Epidermal melanocyte (primary cell): ENCODE results near the gene AASDH.

Experiments used
- DNase-seq: peaks from one replicate; pipeline ENCODE4 v3.0.0; 2011; ENCODE audit warnings: low spot score; ENCODE audit not compliant: insufficient read length

Gene AASDH

GRCh38 chr4:56316011-56316650 is 71.2 kb downstream of the AASDH start:
- no peak for DNase-seq

GRCh38 chr4:56315543-56315942 is 71.7 kb downstream of the AASDH start:
- DNase-seq, result no peak

GRCh38 chr4:56315041-56315440 is 72.2 kb downstream of the AASDH start:
- DNase-seq, result no peak

GRCh38 chr4:56314207-56314915 is 72.9 kb downstream of the AASDH start:
- DNase-seq, result no peak

GRCh38 chr4:56313132-56313531 is 74.2 kb downstream of the AASDH start:
- DNase-seq, result no peak

GRCh38 chr4:56311299-56311975 is 75.9 kb downstream of the AASDH start:
- DNase-seq, result no peak

- no peak for DNase-seq
Measured at GRCh38 chr4:56310401-56311125, 76.7 kb downstream of the AASDH start.

- DNase-seq, result no peak
Measured at GRCh38 chr4:56308384-56308783, 78.9 kb downstream of the AASDH start.

GRCh38 chr4:56307423-56307822 is 79.9 kb downstream of the AASDH start:
- DNase-seq, result no peak

GRCh38 chr4:56305390-56305789 is 81.9 kb downstream of the AASDH start:
- DNase-seq, result no peak

- DNase-seq, result no peak
Measured at GRCh38 chr4:56303921-56304320, 83.4 kb downstream of the AASDH start.

- no peak for DNase-seq
Measured at GRCh38 chr4:56302760-56303159, 84.5 kb downstream of the AASDH start.

GRCh38 chr4:56301997-56302496 is 85.2 kb downstream of the AASDH start:
- DNase-seq, result no peak

GRCh38 chr4:56301181-56301996 is 85.9 kb downstream of the AASDH start:
- DNase-seq, result peak; percentile 63

- DNase-seq, result no peak
Measured at GRCh38 chr4:56298236-56298635, 89.1 kb downstream of the AASDH start.

- no peak for DNase-seq
Measured at GRCh38 chr4:56297776-56298175, 89.5 kb downstream of the AASDH start.

GRCh38 chr4:56296526-56296925 is 90.8 kb downstream of the AASDH start:
- no peak for DNase-seq

- DNase-seq, result no peak
Measured at GRCh38 chr4:56293121-56293520, 94.2 kb downstream of the AASDH start.

- DNase-seq, result no peak
Measured at GRCh38 chr4:56289934-56290333, 97.4 kb downstream of the AASDH start.

GRCh38 chr4:56288663-56289062 is 98.6 kb downstream of the AASDH start:
- DNase-seq, result no peak
